Left hindlimb (tissue), 1 donor: ENCODE measurements around the gene LRP11.
A peak's percentile ranks its signal among the peaks of the same experiment; 100 is the strongest.
"Not testable (repeated sequence)": the region's sequence is repeated elsewhere in the genome, so short reads cannot be mapped to it uniquely, and the experiment has no call there.

Experiments
- DNase-seq: peaks from one replicate; pipeline ENCODE4 v3.0.0-alpha.2; 2018

The LRP11 gene, protein sequence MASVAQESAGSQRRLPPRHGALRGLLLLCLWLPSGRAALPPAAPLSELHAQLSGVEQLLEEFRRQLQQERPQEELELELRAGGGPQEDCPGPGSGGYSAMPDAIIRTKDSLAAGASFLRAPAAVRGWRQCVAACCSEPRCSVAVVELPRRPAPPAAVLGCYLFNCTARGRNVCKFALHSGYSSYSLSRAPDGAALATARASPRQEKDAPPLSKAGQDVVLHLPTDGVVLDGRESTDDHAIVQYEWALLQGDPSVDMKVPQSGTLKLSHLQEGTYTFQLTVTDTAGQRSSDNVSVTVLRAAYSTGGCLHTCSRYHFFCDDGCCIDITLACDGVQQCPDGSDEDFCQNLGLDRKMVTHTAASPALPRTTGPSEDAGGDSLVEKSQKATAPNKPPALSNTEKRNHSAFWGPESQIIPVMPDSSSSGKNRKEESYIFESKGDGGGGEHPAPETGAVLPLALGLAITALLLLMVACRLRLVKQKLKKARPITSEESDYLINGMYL

DNA sequence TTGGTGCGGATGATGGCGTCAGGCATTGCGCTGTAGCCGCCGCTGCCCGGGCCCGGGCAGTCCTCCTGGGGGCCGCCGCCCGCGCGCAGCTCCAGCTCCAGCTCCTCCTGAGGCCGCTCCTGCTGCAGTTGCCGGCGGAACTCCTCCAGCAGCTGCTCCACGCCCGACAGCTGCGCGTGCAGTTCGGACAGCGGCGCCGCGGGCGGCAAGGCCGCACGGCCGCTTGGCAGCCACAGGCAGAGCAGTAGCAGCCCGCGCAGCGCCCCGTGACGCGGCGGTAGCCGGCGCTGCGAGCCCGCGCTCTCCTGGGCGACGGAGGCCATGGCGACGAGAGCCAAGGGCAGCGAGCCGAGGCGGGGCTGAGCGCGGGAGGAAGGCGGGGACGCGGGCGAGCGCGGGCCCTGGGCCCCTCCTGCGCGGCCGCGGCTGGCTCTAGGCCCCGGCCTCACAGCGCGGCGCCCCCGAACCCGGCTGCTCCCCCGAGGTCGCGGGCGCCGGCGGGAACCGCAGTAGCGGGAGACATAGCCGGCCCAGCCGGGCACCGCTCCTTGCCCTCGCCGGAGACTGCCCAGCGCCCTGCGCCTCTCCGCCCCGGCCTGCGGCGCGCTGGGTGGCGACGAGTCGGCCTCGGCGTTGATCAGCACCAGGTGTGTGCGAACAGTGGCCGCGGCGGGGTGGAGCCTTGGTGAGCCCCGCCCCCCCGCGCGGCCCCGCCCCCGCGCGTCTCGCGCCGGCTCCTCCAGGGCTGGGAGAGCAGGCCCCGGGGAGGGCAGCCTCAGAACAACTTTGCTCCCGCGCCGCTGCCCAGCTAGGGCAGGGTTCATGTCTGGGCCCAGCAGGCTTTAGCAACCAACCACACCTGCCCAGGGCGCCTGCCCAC is at the start of gene LRP11:
Gene LRP11, minus strand, starts transcription at position 662 of the 880 bp plus-strand sequence. Its CDS starts 339 bp downstream, at position 323.
- DNase-seq: peak; percentile 86

DNA sequence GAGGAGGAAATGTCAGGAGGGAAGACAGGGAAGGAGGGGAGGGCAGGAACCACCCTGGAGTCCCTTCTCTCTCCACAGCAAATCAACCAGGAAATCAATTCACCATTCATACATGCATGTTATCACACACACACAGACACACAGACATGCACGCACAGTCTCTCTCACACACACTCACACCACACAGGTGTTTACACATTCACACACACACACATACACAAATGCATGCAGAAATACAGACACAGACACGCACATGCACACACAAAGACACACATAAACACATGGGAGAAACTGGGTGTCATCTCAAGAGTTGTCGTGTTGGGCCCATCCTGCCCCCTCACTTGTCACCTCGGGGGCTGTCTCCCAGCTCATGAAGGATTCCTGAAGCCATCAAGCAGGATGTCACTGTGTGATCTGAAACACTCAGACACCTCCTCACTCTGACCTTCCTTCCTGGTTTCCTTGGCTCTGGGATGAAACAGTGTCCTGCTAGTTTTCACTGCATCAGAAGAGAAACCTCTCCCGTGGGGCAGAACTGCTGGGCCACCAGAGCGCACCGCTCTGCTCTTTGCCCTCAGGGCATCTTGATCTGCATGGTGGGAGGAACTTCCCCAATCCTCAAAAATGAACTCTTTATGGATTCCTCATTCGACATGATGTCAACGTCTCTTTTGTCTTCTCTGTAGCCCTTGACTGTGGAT is 49.5 kb upstream of the LRP11 start:
- DNase-seq: no peak

DNA sequence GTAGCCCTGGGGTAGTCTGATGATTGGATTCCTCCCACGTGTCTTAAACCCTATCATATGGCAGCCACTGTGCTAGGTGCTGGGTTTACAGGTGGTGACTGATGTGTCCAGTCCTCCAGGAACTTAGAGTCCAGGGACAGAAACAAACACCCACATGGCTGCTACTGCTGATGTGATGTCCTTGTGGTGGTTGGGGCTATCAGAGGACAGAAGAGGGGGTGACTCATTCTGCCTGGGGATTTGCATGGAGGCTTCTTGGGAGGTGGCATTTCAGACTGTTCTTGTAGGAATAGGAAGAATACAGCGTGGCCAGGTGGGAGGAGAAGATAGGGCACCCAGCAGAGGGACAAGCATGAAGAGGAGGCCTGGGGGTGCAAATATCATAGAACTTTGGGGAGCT is 48.9 kb upstream of the LRP11 start:
- DNase-seq: no peak

DNA sequence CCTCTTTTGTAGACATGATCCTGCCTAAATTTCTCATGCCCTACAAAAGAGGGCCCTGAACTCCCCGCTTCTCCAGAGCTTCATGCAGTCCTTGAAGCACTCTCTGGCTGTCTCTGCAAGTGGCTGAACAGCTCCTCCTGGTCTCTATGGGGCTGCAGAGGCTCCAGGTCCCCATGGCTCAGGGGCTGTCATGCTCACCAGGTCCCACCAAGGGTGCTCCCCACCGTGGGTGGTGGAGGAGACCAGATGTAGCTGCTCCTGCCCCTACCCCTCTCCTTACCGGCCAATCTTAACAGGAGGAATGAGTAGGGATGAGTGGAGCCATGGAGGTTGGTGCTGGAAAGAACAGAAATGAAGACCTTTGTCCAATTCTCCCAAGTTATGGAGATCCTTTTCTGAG is 48.5 kb upstream of the LRP11 start:
- DNase-seq: not testable (repeated sequence)

DNA sequence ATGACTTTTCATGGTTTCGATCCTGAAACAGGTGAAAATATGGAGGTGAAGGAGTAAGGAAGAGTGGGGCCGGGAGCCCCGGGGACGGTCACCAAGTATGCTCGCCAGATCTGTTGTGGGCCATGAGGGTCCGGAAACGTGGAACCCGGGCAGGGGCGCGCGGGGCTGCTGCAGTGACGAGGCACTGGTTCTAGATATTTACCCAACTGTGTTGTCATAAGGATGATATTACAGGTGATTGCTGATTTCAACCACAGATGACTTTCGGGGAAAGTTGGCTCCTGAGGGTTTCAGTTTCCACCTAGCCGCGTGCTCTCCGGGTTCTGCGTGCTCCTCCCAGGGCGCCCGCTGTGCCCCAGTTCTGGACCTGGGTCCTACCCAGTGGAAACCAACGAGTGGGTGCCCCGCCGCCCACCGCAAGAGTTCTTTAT is 46.6 kb upstream of the LRP11 start:
- DNase-seq: no peak

DNA sequence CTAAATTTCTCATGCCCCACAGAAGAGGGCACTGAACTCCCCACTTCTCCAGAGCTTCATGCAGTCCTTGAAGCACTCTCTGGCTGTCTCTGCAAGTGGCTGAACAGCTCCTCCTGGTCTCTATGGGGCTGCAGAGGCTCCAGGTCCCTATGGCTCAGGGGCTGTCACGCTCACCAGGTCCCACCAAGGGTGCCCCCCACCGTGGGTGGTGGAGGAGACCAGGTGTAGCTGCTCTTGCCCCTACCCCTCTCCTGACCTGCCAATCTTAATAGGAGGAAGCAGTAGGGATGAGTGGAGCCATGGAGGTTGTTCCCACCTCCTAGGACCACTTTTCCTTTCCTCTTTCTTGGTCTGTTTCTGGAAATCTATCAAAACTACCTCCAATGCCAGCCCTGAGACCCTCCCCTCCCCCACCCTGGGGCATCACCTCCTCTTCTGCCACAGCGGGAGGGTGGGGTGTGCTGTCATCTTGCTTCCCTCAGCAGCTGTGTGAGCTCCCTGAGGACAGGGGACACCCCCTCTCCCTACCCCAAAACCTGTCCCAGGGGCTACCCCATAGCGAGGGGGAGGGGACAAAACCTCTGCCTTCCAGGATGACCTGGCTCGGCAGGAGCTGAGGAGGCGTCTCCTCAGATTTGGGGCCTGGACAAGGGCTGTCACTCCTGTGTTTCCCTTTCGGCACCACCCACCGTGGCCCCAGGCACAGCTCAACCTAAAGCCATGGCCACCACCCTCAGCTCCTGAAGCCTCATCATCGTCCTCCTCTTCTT is 45.7 kb upstream of the LRP11 start:
- no peak for DNase-seq

DNA sequence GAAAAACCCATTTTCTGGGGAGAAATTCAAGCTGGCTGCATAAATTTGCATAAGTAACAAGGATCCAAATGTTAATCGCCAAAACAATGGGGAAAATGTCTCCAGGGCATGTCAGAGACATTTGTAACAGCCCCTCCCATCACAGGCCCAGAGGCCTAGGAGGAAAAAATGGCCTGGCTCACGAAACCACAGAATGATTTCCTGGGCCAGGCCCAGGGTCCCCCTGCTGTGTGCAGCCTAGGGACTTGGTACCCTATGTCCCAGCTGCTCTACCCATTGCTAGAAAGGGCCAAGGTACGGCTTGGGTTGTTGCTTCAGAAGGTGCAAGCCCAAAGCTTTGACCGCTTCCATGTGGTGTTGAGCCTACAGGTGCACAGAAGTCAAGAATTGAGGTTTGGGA is 44.3 kb upstream of the LRP11 start:
- not testable (repeated sequence) for DNase-seq

DNA sequence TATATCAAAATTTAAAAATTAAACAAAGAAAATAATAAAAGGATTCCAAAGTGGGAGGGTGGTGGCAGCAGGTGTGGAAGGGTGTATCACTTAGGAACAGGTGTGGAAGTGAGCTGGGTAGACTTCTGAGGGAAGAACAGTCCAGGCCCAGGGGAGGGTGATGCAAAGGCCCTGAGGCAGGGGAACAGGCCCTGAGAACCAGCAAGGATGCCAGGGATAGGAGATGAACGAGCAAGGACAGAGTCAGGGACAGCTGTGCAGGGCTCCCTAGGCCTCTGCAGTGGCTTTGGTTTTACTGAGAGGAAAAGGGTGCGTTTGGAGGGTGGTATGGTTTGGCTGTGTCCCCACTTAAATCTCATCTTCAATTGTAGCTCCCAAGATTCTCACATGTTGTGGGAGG is 43.2 kb upstream of the LRP11 start:
- DNase-seq: no peak

DNA sequence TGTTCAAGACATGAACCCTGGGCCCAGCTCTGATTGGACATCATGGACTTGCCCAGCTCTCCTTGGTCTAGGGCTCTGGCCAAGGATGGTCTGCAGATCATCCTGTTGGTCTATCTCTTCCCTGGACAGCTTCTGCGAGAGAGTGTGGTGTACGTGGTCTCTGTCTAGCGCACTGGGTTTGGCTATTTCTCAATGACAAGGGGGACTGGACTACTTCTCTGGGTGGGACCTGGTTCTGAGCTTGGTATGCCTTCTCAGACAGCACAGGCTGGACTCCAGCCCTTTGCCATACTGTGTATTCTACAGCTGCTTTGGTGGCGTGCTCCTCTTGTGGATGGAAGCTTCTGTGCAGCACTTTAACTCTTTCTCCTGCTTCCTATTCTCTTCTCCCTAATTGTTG is 42.2 kb upstream of the LRP11 start:
- no peak for DNase-seq

DNA sequence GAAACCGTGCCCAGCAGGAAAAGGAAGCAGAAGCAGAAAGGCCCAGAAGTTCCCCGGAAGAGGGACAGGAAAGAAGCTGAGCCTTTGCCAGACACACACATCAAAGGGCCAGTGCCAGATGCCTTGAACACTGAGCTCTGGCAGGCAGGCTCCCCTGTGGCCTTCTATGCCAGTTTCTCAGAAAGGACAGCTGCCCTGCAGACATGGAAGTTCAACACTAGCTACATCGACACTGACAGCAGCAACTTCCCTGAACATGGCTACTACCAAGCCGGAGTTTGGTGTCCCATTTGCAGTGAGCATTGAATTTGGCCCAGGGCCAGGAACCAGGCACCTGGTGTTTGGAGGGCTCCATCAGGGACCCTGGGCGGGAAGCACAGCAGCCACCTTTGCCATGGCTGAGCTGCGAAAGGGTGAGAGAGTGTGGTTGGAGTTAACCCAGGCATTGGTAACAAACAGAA is 41.8 kb upstream of the LRP11 start:
- no peak for DNase-seq

DNA sequence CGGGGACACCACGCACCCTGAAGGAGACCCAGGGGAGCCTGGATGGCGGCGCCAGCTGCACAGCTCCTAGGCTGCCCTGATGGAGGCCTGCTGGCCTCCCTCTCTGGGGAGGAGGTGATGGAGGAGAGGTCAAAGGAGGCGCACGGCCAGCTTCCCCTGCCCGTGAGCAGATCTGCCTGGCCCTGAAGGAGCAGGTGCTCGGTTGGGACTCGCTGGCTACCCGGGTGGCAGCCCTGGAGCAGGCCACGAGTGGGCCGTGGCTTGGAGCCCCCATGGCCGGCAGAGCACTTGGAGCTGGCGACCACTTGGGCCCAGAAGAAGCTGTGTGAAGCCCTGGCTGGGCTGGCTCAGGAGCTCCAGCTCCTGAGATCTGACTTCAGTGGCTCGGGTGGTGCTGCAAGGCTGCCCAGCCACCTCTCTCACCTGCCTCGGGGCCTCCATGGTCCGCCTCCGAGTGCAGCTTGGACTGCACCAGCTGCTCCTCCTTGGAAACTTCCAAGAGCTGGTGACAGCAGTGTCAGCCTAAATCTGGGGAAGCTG is 41.3 kb upstream of the LRP11 start:
- DNase-seq: no peak

DNA sequence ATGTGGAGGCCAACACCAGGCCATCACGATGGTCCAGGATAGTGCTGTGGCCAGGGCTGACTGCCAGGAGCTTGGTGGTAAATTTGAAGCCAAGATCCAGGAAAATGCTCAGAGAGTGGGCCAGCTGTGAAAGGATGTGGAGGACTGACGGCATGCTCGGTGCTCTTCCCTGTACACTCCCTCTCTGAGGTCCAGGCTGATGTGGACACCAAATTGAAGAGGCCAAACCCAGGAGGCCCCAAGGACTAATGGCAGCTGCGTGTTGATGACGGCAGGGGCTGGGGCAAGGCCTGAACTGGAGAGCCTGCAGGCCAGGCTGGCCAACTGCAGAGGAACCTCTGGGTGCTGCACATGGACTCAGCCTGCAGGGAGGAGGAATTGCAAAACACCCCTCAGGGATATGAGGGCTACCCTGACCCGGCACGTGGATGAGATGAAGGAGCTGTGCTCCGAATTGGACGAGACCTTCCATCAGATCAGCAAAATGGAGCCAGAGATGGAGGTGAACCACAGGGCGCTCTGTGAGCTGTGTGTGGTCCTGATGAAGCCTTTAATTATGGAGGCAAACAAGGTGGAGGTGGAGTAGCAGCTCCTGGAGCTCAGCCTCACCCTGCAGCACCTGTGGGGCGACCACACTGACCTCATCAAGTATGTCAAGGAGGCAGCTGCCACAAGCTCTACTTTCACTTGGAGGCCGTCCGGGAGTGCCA is 40.7 kb upstream of the LRP11 start:
- DNase-seq: no peak

DNA sequence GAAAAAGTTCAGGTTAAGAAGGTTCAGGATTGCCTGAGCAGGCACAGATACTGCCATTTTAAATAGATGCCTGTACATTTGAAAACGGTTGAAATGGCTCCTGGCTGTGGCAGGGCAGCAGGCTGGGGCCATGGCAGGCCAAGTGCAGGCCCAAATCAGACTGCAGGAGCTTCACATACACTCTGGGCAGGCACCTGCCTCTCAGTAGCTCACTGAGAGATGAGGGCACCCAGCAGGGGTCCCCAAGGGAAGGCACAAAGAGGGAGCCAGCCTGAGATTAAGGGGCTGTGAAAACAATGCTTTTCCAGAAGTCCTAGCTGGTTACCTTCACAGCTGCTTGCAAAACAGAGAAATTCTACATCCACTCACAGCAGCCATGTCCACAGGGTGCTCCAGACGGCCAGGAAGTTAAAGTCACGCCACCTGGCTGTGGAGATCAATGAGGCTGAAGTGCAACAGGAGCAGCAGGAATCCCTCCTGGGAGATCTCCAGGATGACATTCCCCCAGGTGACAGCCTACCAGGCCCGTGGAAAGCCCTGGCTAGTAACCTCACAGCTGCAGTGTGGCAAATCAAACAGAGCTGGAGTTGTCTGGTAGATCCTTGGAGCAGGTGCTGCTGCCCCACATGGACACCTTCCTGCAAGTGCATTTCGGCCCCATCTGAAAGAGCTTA is 39.9 kb upstream of the LRP11 start:
- DNase-seq: no peak

DNA sequence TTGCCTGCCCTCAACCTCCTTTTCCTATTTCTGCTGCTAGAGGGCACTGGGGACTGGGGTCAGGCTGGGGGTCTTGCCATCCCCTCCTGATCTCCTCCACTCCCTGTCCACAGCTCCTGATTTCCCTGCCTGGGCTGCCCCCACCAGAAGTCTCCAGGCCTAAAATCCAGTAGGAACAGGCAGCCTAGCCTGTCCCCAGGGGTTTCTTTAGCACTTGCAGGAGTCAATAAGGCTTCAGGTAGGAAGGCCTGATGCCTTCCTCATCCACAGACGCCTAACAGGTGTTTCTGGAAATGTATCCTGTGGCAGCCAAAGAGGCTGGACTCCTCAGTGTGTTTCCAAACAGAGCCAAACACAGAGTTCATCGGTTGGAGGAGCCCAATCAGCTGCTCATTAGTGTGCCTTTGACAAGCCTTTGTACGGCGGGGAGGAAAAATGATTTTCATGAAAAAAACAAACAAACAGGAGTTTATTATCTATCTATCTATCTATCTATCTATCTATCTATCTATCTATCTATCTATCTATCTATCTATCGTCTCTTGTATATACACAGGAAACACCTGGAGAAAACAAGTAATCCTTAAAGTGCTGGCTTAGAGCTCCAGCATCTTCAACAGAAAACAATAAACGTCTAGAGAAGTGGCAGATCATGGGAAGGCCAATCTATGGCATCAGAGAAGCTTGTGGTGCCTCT is 37.4 kb upstream of the LRP11 start:
- no peak for DNase-seq

DNA sequence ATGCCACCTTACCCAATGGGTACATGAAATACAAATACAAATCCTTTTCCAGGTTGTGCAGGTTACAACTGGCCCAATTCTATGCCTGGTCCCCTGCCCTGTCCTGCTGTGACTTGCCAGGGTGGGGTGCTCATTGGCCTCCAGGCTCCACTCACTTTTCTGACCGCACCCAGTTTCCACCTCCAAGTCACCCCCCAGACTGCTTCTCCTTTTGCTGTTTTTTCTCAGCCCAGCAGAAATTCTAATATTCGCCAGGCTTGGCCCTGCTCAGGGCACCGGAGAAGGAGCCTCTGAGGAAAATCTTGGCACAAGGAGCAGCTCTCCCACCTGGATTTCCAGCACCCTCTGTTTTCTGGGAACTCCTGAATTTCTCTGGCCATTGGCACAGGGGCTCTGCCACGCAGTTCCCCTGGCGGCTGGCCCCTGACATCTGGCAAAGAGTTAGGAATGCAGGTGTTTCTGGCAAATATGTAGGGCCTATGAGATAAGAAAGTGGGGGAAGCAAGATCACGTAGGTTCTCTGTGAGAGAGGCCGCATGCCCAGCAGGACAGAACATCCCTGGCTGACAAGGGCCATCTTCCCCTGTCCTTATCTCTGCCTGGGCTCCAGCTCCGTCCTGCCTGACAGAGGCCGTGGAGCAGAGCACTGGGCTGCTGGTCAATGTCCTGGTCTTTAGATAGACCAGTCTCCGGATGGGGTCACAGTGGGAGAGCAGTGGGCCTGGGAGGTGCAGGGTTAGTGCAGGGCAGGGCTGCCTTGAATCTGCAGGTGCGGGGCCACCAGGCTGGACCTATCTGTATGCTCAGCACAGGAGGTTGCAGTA is 36.7 kb upstream of the LRP11 start:
- DNase-seq: no peak

DNA sequence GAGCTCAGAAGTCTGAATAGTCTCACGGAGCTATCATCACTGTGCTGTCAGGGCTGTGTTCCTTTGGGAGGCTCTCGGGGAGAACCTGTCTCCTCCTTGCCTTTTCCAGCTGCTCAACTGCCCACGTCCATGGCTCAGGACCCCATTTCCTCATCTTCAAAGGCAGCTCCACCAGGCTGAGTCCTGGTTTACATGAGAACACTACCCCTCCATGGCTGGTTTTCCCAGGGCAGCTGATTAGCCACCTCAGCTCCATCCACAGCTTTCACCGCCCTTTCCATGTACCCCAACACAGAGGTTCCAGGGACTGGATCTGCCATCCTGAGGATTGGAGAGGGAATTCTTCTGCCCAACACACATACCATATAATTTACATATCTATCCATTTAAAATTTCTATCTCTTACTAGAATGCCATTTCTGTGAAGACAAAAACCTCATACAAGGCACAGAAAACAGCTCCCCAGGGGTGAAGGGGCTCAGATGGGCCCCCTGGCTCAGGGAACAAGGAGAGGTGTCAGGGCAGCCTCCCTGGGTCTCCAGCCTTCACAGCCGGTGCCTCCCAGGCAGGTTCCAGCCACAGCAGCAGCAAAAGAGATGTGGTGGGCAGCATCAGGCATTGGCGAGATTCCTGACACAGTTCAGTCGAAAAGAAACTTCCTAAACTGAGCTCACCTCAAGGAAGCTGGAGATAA is 35.9 kb upstream of the LRP11 start:
- DNase-seq: no peak

DNA sequence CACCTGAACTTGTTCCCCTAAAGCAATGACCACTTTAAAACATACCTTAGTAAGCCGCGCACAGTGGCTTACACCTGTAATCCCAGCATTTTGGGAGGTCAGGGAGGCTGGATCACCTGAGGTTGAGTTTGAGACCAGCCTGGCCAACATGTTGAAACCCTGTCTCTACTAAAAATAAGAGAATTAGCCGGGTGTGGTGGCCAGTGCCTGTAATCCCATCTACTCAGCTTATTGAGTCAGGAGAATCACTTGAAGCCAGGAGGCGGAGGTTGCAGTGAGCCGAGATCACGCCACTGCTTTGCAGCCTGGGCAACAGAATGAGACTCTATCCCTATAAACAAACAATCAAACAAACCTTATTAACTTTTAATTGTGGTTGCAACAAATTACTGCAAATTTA is 35.3 kb upstream of the LRP11 start:
- DNase-seq: no peak

DNA sequence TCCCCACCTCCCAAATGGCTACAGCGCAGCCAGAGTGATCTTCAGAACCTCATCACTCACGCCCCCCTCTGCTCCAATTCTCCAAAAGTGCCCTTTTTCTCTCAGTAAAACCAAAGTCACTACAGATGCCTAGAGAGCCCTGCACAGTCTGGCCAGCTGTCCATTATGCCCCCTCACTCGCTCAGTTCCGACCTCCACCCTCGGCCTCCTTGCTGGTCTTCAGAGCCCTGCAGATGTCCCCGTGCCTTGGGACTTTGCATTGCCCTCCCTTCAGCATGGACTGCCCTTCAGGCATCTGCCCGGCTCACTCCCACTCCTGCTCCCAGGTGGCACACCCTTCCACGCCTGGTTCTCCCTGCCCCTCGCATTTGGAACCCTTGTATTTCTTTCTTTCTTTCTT is 34.8 kb upstream of the LRP11 start:
- no peak for DNase-seq
